ENCODE results near the gene MYL4.
"Not testable (repeated sequence)": the region's sequence is repeated elsewhere in the genome, so short reads cannot be mapped to it uniquely, and the experiment has no call there.

MYL4 gene

DNA sequence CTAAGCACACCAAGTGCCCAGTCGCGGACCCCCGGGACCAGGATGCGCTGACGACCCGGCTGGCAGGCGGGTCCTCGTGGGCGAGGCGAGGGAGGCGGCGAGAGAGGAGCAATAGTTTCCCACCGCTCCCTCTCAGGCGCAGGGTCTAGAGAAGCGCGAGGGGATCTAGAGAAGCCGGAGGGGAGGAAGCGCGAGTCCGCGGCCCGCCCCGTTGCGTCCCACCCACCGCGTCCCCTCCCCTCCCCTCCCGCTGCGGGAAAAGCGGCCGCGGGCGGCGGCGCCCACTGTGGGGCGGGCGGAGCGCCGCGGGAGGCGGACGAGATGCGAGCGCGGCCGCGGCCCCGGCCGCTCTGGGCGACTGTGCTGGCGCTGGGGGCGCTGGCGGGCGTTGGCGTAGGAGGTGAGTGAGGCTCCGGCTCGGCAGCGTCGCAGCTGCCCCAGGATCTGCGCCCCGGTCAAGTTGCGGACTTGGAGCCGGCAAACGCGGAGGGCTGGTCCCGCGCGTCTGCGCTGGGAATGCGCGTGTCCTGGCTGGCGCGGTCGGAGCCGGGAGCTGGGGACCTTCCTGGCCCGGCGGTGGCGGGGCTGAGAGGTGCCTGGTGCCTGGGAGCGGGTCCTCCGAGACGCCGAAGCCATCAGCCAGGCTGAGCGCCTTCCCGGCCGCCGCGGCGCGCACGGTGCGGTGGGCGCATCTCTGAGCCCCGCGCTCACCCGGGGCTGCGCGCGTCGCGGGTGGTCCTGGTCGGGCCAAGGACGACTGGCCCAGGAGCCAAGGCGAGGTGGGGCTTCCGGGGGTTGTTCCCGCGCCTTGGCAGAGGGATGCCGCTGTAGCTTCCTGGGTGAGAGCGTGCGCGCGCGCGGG is 44.6 kb downstream of the MYL4 start, which contains the start of gene ITGB3:
ITGB3 (plus strand) TSS at position 287 of the 862 bp plus-strand sequence; CDS start at position 322, 35 bp downstream.
- ATAC-seq: peak; percentile 91

GRCh38 chr17:47254403-47254943 is 45.3 kb downstream of the MYL4 start:
- ATAC-seq (no peak), DNase-seq (no peak)
- Mint-ChIP-seq H3K4me1 (peaks cover 9% of the 10 kb centered on the region), H3K27ac (no peak overlapping the region), H3K27me3 (peaks cover 53% of the 10 kb centered on the region), H3K9me3 (no peaks in the 10 kb centered on the region), H3K36me3 (ENCODE audit: low read depth) (no peaks in the 10 kb centered on the region), H3K4me3 (peak overlapping the region; percentile 78)

More for the DNA sequence above, 44.6 kb downstream of the MYL4 start, which contains the start of gene ITGB3:
- Mint-ChIP-seq H3K27ac (no peak within 1 kb of the TSS), H3K36me3 (ENCODE audit: low read depth) (no peaks in the 10 kb centered on the region), H3K27me3 (peaks cover 50% of the 10 kb centered on the region), H3K4me1 (peaks cover 9% of the 10 kb centered on the region), H3K9me3 (no peaks in the 10 kb centered on the region), H3K4me3 (peak within 1 kb of the TSS; percentile 78)
- peak; percentile 68 for DNase-seq

DNA sequence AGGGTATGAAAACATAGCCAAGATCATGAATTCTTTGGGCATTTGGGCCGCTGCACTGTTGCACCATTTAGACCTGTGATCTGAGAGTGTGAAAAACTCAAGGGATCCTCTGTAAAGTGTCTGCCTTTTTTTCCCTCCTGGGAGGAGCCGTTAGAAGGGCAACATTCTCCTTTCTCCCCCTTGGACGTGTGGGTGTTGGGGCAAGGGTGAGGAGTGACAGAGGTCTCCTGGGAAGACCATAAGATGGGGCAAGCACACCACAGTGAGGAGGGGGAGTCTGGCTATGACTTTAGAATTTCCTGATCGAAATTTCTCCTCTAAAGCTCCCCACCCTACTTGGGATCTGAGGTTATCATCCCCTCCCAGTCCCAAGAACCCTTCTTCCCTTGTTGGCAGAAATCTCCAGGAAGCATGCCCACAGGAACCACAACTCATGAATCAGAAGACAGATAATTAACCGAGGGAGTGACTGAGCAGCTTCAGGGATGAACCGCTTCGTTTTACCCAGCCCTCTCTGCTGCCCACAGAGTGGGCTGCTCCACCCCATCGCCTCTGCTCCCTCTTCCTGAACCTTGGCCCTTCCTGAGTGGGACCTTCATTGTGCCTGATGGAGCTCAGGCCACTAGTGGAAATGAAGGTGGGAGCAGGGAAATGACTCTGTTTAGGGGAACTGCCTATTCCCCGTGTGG is 48.6 kb downstream of the MYL4 start:
- ATAC-seq (no peak), DNase-seq (no peak)
- no peak overlapping the region for H3K27ac Mint-ChIP-seq
- peaks cover 9% of the 10 kb centered on the region for H3K4me1 Mint-ChIP-seq
- no peak overlapping the region for H3K4me3 Mint-ChIP-seq
- no peaks in the 10 kb centered on the region for H3K36me3 Mint-ChIP-seq (ENCODE audit: low read depth)
- no peaks in the 10 kb centered on the region for H3K9me3 Mint-ChIP-seq
- H3K27me3 Mint-ChIP-seq: peaks cover 50% of the 10 kb centered on the region

DNA sequence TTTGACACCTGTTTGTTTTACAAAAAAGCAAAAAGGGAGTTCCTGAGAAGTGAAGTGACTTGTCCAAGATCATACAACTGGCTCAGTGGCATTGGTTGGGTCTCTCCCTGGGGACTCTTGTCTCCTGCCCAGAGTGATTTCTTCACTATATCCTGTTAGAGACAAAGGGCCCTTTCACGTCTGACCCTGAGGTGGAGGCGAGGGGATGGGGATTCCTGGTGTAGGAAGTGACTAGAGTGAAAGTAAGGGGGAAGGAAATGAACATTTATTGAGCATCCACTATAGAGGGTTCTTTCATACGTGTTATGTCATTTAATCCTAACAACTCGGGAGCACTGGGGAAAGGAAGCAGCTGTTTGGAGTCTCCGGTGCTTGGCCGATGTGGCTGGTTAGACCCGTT is 53.4 kb downstream of the MYL4 start:
- ATAC-seq: no peak
- peaks cover 21% of the 10 kb centered on the region for H3K27me3 Mint-ChIP-seq

DNA sequence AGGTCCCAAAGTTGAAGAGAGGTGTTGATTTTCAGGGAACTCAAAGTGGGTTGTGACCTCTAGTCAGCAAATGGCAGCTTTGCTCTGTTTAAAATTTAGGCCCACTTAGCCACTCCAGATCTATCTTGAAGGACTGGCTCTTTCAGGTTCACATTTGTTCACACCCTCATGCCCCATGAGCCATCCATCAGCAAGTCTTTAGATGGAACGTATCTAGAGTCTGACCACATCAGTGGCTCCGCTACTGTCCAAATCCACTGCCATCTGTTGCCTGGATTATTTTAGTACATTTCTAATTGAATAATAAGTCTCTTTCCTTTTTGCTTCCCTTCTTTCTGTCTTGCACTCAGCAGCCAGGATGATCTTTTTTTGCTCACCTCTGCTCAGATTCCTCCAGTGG is 55.0 kb downstream of the MYL4 start:
- no peak for ATAC-seq
- no peak overlapping the region for H3K4me3 Mint-ChIP-seq
- no peak overlapping the region for H3K27ac Mint-ChIP-seq
- H3K4me1 Mint-ChIP-seq: no peaks in the 10 kb centered on the region
- H3K27me3 Mint-ChIP-seq: peaks cover 11% of the 10 kb centered on the region
- no peak for DNase-seq
- no peaks in the 10 kb centered on the region for H3K36me3 Mint-ChIP-seq (ENCODE audit: low read depth)
- H3K9me3 Mint-ChIP-seq: peaks cover 5% of the 10 kb centered on the region

More for the DNA sequence above, 53.4 kb downstream of the MYL4 start:
- Mint-ChIP-seq H3K4me3 (no peak overlapping the region), H3K9me3 (no peaks in the 10 kb centered on the region), H3K4me1 (peaks cover 3% of the 10 kb centered on the region), H3K27ac (no peak overlapping the region), H3K36me3 (ENCODE audit: low read depth) (no peaks in the 10 kb centered on the region)
- no peak for DNase-seq

DNA sequence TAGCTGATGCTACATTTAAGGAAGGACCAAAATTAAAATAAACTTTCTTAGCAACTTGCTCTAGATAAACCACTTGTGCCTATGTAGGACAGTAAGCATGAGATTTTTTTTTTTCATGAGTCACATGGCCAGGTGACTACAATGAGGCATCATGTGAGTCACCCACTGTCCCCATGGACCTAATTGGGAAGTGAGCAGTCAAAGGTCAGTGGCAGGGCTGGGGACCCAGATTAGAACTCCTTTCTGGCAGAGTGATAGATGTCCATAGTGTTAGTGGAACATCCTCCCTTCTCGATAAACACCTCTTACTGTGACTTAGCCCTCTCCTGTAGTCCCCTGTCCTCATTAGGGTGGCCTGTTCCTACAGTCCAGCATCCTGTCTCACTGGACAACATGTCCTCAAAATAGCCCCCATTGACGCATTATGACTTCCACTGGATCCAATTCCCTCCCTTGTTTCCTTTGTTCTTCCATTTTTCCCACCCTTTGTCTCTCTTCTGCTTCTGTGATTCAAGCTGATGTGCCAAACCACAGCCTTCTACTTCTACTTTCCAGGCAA is 56.9 kb downstream of the MYL4 start:
- no peak overlapping the region for H3K27ac Mint-ChIP-seq
- peak; percentile 43 for ATAC-seq

GRCh38 chr17:47266782-47267181 is 57.6 kb downstream of the MYL4 start:
- H3K27me3 Mint-ChIP-seq: peaks cover 5% of the 10 kb centered on the region

More for the DNA sequence above, 56.9 kb downstream of the MYL4 start:
- H3K9me3 Mint-ChIP-seq: peaks cover 9% of the 10 kb centered on the region
- no peaks in the 10 kb centered on the region for H3K4me1 Mint-ChIP-seq
- peaks cover 5% of the 10 kb centered on the region for H3K27me3 Mint-ChIP-seq
- H3K4me3 Mint-ChIP-seq: no peak overlapping the region
- DNase-seq: no peak
- H3K36me3 Mint-ChIP-seq (ENCODE audit: low read depth): no peaks in the 10 kb centered on the region

DNA sequence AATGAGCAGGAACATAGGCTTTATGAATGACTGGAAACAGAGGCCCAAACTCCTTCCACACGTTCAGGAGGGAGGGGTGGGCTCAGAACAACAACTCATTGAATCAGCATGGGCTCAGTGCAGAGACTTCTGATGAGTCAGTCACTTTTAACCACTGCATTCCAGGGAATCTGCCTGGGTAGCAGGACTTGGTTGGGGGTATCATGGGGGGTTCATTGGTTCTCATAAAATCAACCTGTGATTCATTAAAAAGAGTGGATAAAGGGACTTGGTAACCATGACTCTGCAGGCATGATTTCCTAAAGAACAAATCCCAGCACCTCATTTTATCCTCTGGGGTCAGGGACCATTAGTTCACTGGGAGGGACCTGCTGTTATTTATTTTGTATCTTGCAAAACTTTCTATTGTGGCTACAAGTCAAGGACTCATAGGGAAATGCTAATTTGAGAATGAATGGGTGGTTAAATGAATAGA is 58.2 kb downstream of the MYL4 start:
- ATAC-seq (no peak), DNase-seq (no peak)
- Mint-ChIP-seq H3K27me3 (peaks cover 5% of the 10 kb centered on the region), H3K9me3 (peaks cover 9% of the 10 kb centered on the region), H3K4me1 (no peaks in the 10 kb centered on the region), H3K4me3 (no peak overlapping the region), H3K27ac (no peak overlapping the region), H3K36me3 (ENCODE audit: low read depth) (no peaks in the 10 kb centered on the region)

More at GRCh38 chr17:47266782-47267181, 57.6 kb downstream of the MYL4 start:
- Mint-ChIP-seq H3K9me3 (peaks cover 9% of the 10 kb centered on the region), H3K4me1 (no peaks in the 10 kb centered on the region), H3K27ac (no peak overlapping the region), H3K36me3 (ENCODE audit: low read depth) (no peaks in the 10 kb centered on the region), H3K4me3 (no peak overlapping the region)
- DNase-seq (no peak), ATAC-seq (no peak)

DNA sequence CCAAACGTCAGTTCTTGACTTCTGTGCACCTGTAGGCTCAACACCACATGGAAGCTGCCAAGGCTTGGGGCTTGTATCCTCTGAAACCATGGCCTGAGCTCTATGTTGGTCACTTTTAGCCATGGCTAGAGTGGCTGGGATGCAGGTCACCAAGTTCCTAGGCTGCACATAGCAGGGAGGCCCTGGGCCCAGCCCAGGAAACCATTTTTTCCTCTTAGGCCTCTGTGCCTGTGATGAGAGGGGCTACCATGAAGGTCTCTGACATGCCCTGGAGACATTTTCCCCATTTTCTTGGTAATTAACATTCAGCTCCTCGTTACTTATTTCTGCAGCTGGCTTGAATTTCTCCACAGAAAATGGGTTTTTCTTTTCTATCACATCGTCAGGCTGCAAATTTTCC is 59.8 kb downstream of the MYL4 start:
- not testable (repeated sequence) for H3K9me3 Mint-ChIP-seq; H3K27me3 Mint-ChIP-seq; ATAC-seq; H3K4me3 Mint-ChIP-seq; H3K27ac Mint-ChIP-seq; H3K36me3 Mint-ChIP-seq (ENCODE audit: low read depth); DNase-seq; H3K4me1 Mint-ChIP-seq

GRCh38 chr17:47269561-47270280 is 60.6 kb downstream of the MYL4 start:
- DNase-seq; H3K4me3 Mint-ChIP-seq; ATAC-seq; H3K4me1 Mint-ChIP-seq; H3K27ac Mint-ChIP-seq; H3K36me3 Mint-ChIP-seq (ENCODE audit: low read depth); H3K9me3 Mint-ChIP-seq; H3K27me3 Mint-ChIP-seq: not testable (repeated sequence)

DNA sequence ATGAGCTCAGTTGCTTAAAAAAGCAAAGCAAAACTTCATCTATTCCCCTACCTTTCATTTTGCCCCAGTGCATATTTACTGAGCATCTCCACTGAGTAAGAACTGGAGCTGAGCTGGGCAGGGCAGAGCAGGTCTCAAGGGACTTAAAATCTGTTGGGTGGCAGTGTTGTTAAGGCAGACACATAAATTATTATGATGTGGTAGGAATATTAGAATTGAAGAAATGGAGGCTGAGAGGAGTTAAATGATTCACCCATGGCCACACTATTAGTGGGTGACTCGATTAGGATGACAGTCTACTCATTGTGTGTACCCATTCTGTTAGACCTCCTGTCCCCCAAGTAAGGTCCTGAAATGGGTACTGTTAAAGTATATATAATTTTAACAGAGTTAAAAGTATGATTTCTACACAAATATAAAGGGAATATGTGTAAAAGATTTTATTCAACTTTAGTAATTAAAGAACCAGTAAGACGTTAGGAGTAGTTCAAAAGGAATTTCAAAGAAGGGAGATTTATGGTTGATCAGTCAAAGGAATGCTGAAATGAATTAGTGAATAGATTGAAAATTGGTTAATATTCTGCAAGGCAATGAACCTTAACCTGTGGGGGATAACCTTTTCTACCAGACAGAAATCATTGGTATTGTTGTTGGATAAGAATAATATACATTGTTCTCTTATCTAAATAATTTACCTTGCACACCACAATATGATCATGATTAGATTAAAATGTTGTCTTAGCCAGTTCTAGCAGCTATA is 62.0 kb downstream of the MYL4 start:
- no peaks in the 10 kb centered on the region for H3K36me3 Mint-ChIP-seq (ENCODE audit: low read depth)
- peaks cover 9% of the 10 kb centered on the region for H3K9me3 Mint-ChIP-seq
- ATAC-seq (no peak), DNase-seq (no peak)
- no peak overlapping the region for H3K27ac Mint-ChIP-seq
- no peaks in the 10 kb centered on the region for H3K27me3 Mint-ChIP-seq
- no peak overlapping the region for H3K4me3 Mint-ChIP-seq
- H3K4me1 Mint-ChIP-seq: peaks cover 1% of the 10 kb centered on the region

GRCh38 chr17:47272491-47272890 is 63.3 kb downstream of the MYL4 start:
- Mint-ChIP-seq H3K27ac (no peak overlapping the region), H3K4me1 (peaks cover 1% of the 10 kb centered on the region), H3K4me3 (no peak overlapping the region), H3K36me3 (ENCODE audit: low read depth) (no peaks in the 10 kb centered on the region), H3K27me3 (no peaks in the 10 kb centered on the region), H3K9me3 (peaks cover 9% of the 10 kb centered on the region)
- no peak for DNase-seq
- no peak for ATAC-seq

DNA sequence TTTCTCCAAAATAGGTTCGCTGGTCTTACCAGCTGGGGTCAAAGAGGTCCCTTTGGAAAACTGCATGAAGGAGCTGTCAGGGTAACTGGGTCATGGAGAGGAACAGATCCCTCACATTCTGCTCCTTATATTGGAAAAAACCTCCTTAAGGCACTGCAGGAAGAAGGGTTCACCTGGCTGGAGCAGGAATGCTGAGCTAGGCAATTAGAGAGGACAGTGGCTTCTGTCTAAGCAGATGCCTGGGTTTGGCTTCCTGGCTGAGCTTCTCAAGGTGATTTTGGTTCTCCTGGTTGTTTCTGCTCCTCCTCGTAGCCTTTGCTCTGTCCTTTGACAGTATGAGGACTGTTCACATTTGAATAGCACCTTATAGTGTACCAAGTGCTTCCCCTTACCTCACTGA is 64.1 kb downstream of the MYL4 start:
- no peaks in the 10 kb centered on the region for H3K36me3 Mint-ChIP-seq (ENCODE audit: low read depth)
- ATAC-seq: no peak
- H3K27ac Mint-ChIP-seq: no peak overlapping the region
- peaks cover 7% of the 10 kb centered on the region for H3K9me3 Mint-ChIP-seq
- no peak for DNase-seq
- peaks cover 1% of the 10 kb centered on the region for H3K4me1 Mint-ChIP-seq
- no peaks in the 10 kb centered on the region for H3K27me3 Mint-ChIP-seq
- no peak overlapping the region for H3K4me3 Mint-ChIP-seq

Measured in activated naive CD8-positive, alpha-beta T cell treated with anti-CD3 and anti-CD28 coated beads, Interleukin-2, amount 50 U/mL, for 24 hours (primary cell).